ENCODE results near the gene FRMD4A.

The FRMD4A gene

GRCh38 chr10:13743101-13743693 is 587.5 kb downstream of the FRMD4A start:
- DNase-seq (ENCODE audit: low read depth) = no peak

GRCh38 chr10:13741438-13741837 is 589.3 kb downstream of the FRMD4A start:
- no peak for DNase-seq (ENCODE audit: low read depth)

GRCh38 chr10:13740461-13740860 is 590.3 kb downstream of the FRMD4A start:
- no peak for DNase-seq (ENCODE audit: low read depth)

- DNase-seq (ENCODE audit: low read depth) = no peak
Measured at GRCh38 chr10:13739183-13739582, 591.5 kb downstream of the FRMD4A start.

GRCh38 chr10:13736506-13736905 is 594.2 kb downstream of the FRMD4A start:
- no peak for DNase-seq (ENCODE audit: low read depth)

GRCh38 chr10:13734151-13734550 is 596.6 kb downstream of the FRMD4A start:
- DNase-seq (ENCODE audit: low read depth) = no peak

GRCh38 chr10:13733071-13733470 is 597.7 kb downstream of the FRMD4A start:
- no peak for DNase-seq (ENCODE audit: low read depth)

GRCh38 chr10:13732465-13732881 is 598.3 kb downstream of the FRMD4A start:
- DNase-seq (ENCODE audit: low read depth) = no peak

- no peak for DNase-seq (ENCODE audit: low read depth)
Measured at GRCh38 chr10:13731799-13732198, 598.9 kb downstream of the FRMD4A start.

- DNase-seq (ENCODE audit: low read depth) = no peak
Measured at GRCh38 chr10:13730956-13731355, 599.8 kb downstream of the FRMD4A start.

- DNase-seq (ENCODE audit: low read depth) = no peak
Measured at GRCh38 chr10:13730306-13730652, 600.4 kb downstream of the FRMD4A start.

- DNase-seq (ENCODE audit: low read depth) = no peak
Measured at GRCh38 chr10:13729586-13730305, 601.0 kb downstream of the FRMD4A start.

- no peak for DNase-seq (ENCODE audit: low read depth)
Measured at GRCh38 chr10:13728898-13729535, 601.7 kb downstream of the FRMD4A start.

GRCh38 chr10:13725594-13725993 is 605.1 kb downstream of the FRMD4A start:
- no peak for DNase-seq (ENCODE audit: low read depth)

- no peak for DNase-seq (ENCODE audit: low read depth)
Measured at GRCh38 chr10:13724484-13724883, 606.2 kb downstream of the FRMD4A start.

- DNase-seq (ENCODE audit: low read depth) = no peak
Measured at GRCh38 chr10:13722747-13723653, 607.7 kb downstream of the FRMD4A start.

- no peak for DNase-seq (ENCODE audit: low read depth)
Measured at GRCh38 chr10:13721486-13721885, 609.2 kb downstream of the FRMD4A start.

- DNase-seq (ENCODE audit: low read depth) = no peak
Measured at GRCh38 chr10:13720699-13721098, 610.0 kb downstream of the FRMD4A start.

- no peak for DNase-seq (ENCODE audit: low read depth)
Measured at GRCh38 chr10:13719425-13719824, 611.3 kb downstream of the FRMD4A start.

GRCh38 chr10:13718820-13719219 is 611.9 kb downstream of the FRMD4A start:
- no peak for DNase-seq (ENCODE audit: low read depth)

- peak; percentile 20 for DNase-seq (ENCODE audit: low read depth)
Measured at GRCh38 chr10:13717936-13718772, 612.6 kb downstream of the FRMD4A start.

GRCh38 chr10:13717571-13717935 is 613.2 kb downstream of the FRMD4A start:
- no peak for DNase-seq (ENCODE audit: low read depth)

All from activated T-cell treated with anti-CD3 and anti-CD28 coated beads for 24 hours (primary cell).